Stimulated activated CD8-positive, alpha-beta memory T cell treated with anti-CD3 and anti-CD28 coated beads, Interleukin-15, amount 100 ng/mL, for 4 hours (primary cell): ENCODE results near the gene ARHGAP32.

ENCODE experiments used
- DNase-seq, 2 donors: peaks; one replicate each; pipeline ENCODE4 v3.0.0-alpha.2; 2020; ENCODE audit warnings: low read depth in 2 of 2

ARHGAP32 gene

DNA sequence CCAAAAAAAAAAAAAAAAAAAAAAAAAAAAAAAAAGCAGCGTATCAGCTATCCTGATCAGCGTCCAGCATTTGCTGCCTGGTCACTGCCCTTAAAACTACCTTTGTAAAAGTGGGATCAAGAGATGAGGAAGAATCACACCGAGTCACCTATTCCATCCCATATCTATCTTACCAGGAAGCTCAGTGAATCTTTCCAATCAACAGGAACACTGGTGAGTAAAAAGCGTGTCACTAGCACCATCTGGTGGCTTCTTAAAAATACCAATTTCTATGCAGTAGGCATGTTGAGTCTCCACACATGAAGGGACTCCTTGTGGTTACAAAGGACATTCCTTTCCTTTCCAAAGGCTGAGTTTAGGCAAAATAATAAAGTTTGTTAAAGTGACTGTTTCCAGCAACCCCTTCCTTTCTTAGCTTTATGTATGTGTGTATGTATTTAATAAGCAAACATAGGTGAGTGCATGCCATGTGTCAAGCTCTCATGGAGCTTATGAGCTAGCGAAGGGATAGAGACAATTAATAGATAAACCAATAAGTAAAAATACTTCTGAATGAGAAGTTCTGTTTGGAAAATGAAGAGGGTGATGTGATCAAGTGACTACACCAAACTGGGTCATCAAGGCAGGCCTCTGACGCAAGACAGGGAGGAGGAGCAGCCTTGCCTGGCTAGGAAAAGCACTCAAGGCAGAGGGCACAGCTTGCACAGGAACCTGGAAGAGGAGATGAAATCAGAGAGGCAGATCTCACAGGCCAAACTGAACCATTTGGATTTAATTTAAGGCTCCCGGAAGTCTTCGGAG, 235.5 kb downstream of the ARHGAP32 start:
- DNase-seq: no peak

DNA sequence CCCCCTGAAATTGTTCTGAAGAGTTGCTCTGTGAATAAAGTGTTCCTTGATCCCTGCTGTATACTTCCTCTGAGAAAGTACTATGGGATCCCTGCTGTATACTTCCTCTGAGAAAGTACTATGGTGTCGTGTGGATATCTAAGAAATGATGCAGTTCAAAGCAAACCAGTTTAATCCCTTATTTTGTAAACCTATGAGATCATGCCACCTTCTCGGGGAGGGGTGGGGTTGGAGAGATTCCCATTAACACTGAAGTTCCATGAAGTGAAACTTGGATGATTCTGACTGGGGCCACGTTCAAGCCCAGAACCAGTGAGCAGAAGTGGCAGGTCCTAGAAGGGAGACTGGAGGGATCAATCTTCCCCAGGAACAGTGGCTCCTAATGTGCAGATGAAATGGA, 236.5 kb downstream of the ARHGAP32 start:
- no peak for DNase-seq

DNA sequence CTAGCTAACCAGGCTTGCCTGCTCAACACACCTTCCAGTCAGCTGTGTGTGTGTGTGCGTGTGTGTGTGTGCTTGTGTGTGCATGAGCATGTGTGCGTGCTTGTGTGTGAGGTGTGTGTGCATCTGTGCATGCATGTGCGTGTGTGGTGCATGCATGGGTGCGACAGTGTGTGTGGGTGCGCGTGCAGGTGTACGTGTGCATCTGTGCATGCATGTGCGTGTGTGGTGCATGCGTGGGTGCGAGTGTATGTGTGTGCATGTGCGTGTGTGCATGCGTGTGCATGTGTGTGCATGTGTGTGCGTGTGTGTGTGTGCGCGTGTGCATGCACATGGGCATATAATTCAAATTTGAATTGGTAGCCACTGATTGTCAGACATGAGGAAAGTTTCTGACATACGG, 239.0 kb downstream of the ARHGAP32 start:
- DNase-seq: no peak

DNA sequence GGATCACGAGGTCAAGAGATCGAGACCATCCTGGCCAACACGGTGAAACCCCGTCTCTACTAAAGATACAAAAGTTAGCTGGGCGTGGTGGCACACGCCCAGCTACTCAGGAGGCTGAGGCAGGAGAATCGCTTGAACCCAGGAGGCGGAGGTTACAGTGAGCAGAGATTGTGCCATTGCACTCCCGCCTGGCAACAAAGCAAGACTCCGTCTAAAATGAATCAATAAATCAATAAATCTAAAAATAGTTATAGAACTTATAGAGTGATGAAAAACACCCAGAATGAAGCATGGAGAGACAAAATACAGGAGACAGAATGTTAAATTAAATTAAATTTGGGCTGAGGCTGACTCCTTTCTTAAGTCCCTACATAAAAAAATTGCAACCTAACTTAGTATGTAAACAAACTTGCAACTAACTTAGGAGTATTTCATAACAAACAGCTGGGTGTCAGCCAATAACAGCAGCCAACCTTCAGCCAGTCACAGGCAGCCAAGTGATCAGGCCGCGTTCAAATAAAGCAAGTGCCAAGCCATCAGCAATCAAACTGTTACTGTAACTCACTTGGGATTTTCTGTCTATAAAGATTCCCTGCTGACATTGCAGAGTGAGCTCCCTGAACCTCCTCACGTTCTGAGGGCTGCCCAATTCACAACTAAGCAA, 242.2 kb downstream of the ARHGAP32 start:
- DNase-seq: no peak

DNA sequence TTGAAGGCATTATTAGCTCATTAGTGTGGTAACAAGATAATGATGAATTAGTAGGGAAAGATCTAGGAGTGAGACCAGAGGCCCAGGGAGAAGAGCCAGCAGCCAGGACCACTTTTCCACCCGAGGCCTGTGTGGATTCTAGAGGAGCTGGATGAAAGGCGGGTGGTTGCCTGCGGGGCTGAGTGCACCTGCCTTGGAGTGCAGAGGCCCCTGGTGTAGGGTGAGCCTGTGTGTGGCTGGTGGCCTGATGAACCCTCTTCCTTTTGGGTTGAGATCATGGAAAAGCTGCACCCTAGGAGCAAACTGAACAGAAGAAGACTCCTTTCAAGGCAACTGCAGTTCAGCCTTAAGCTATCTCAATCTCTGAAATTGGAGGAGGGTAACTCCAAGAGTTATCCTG, 243.5 kb downstream of the ARHGAP32 start:
- DNase-seq: no peak

DNA sequence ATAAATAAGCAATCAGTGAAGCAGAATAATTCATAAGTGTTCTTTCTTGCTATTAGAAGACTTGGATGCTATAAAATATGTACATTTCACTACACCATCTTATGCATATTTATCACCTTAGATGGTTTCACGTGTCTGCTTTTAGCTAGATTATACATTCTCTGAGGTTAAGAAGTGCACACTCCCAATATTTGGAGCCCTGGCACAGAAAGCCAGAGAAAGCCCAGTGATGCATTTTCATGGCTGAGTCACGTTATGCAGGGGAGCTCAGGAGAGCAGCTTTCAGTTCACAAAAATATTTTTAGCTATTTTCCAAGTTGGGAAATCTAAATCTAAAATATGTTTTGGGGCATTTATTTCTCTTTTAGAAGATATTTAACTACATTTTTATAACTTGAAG, 244.4 kb downstream of the ARHGAP32 start:
- DNase-seq: no peak

DNA sequence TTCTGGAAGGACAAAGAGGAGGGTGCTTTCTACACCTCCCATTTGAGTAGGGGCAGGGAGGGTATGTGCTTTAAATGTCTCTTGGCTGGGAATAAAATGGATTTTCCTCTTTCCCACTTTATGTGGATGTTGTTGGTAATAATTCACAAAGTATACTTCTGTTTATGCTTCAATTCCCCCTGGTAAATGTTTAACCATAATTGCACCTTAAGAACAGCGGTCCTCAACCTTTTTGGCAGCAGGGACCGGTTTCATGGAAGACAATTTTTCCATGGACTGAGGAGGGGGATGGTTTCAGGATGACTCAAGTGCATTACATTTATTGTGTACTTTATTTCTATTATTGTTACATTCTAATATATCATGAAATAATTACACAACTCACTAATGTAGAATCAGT, 245.5 kb downstream of the ARHGAP32 start:
- DNase-seq: no peak

DNA sequence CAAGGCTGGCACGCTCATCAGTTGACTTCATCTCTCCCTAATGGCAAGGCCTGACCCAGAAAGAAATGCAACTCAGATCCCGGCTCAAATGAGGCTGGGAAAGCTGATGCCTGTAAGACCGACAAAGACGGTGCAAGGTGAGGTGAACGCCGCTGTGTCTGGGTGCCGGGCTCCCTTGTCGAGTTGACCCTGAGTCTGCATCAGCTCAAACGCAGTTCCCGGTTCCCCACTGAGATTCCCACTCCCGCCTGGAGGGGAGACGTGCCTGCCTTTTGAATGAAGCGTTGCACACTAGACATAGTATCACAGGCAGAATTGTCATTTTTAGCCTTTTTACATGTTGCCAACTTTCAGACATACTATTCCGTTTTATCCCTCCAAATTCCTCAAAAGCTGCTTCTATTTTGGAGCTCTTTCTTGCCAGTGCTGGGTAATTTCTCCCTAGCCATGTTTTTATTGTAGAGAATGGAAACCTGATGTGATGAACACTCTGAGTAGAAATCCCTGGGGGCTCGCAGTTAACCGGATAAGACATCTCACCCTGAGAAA, 248.6 kb downstream of the ARHGAP32 start:
- no peak for DNase-seq

DNA sequence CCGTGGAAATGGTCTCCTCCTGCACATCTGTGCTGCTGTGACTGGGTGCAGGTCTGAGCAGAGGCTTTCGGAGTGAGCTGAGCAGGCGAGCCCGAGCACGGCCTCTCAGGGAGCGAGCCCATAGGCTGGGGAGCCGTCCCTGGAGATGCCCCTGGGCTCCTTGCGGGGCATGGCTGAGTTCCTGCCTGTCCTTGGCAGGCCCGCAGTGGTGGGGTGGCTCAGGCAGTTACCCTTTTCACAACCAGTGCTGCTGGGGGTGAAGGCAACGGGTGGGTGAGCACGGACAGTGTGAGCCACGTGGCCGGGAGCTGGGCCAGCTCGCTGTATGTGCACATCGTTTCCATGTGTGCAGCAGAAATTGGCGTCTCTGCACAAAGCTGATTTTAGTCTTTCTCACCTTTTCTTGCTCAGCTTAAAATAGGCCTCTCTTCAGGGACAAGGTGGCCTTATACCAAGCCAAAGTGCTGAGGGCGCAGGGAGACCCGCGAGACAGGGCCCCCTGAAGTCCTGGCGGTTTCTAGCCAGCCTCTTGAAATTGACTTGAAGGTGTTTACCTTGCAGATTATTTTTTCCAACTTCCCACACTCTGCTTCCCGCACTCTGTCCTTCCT, 249.2 kb downstream of the ARHGAP32 start, which contains the start of gene TP53AIP1:
TSS of gene TP53AIP1 (minus strand) at position 55 of the 611 bp plus-strand sequence. CDS start 5,053 bp downstream, outside the sequence.
- no peak for DNase-seq

DNA sequence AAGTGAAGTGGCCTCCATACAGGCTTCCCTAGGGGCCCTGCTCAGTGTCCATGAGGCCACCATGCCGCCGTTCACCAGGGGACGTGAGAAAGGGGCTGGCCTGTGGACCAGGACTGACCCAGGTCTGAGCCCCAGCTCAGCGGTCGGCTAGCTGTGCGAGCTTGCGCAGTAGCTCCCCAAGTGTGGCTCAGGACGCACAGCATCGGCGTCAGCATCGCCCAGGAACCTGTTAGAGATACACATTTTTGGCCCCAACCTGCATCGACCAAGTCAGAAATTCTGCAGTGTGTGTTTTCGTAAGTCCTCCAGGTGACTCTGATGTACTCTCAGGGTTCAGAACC, 249.9 kb downstream of the ARHGAP32 start:
- no peak for DNase-seq

DNA sequence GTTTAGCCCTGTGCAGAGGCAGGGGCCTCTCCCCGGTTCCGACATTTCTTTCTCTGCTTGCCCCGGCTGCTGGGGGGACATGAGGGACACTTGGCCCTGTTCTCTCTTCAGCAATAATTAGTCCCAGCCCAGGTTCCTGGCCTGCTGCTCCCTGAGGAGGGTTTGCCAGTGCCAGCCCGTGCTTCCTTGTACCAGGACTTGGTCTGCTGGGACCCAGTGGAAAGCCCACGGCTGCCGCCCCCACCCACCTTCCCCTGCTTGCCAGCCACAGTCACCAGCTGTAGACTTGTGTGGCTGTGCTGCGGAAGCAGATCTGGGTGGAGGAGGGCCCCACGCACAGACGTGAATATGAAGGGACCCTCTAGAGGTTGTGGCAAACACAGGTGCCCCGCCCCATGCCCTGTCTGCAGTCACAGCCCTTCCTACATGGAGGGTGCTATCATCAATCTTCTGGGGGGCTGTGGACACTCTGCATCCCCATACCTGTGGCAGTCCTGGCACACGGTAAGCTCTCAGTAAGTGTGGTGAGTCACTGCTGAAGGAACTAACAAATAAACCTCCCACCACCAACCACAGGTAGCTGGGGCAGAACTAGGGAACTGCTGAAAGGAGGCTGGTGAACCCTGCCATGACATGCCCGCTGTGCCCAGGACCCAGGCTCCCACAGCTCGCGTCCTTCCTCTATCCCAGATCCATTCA, 250.4 kb downstream of the ARHGAP32 start:
- DNase-seq: no peak

DNA sequence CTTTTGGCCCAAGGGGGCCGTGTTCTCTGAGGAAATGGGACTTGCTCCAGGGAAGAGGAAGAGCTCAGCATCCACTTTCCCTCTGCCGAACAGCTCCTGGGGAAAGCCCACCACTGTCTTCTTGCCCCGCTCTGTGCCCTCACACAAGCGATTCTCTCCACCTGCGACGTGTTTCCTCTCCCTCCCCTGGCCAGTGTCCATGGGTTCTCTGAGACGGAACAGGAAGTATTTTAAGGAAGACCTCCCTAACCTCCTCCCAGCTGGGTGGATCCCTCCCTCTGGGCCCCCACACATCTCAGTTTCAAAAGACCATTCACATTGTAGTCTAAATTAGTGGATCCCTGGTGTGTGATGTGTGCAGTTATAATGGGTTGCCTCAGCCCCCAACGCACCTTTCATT, 251.0 kb downstream of the ARHGAP32 start:
- DNase-seq: no peak

DNA sequence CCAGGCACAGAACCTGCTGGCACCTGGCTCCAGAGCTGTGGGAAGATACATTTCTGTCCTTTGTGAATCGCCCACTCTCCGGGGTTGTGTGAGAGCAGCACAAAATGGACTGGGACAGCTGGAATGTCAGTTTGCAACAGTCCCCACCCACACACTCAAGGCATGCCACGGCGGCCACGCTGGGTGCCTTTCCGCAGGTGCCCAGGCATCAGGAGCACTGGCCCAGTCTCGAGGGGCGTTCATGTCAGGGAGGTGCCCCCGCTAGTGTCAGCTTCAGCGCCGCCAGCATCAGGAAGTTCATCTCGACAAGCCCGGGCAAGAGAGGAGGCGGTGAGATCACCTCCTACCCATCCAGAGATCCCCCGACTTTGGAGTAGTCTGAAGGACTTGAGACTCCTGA, 251.5 kb downstream of the ARHGAP32 start:
- DNase-seq: no peak

DNA sequence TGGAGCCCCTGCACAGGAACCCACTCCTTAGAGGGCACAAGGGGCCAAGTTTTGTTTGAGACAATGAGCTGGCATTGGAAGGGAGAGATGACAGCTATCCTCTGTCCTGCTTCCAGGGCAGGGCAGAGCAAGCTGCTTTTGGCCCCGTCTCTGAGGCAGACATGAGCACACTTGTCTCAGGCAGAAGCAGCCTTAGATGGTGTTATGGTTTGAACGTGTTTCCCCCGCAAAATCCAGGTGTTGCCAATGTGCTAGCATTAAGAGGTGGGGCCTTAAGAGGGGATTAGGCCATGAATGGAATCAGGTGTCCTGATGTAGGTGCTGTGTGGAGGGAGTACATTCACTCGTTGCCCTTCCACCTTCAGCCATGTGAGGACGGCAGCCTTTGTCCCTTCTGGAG, 252.0 kb downstream of the ARHGAP32 start:
- no peak for DNase-seq

DNA sequence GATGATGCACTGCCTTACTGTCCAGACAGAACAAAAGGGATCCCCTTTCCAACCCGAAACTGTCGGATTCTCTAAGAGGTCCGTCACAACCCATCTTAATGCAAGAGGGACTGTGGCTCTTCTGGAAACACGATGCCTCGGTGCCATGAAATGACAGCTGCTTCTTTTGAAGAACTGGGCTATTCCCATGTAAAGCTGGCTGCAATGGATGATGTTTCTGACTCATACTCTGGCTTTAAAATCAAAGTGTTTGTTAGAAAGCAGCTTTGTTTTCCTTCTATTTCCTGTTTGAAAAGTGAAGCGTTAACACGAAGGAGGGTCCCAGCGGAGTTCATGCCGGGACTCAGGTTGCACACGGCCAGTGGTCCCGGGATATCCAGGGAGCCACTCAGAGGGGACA, 252.5 kb downstream of the ARHGAP32 start:
- no peak for DNase-seq

DNA sequence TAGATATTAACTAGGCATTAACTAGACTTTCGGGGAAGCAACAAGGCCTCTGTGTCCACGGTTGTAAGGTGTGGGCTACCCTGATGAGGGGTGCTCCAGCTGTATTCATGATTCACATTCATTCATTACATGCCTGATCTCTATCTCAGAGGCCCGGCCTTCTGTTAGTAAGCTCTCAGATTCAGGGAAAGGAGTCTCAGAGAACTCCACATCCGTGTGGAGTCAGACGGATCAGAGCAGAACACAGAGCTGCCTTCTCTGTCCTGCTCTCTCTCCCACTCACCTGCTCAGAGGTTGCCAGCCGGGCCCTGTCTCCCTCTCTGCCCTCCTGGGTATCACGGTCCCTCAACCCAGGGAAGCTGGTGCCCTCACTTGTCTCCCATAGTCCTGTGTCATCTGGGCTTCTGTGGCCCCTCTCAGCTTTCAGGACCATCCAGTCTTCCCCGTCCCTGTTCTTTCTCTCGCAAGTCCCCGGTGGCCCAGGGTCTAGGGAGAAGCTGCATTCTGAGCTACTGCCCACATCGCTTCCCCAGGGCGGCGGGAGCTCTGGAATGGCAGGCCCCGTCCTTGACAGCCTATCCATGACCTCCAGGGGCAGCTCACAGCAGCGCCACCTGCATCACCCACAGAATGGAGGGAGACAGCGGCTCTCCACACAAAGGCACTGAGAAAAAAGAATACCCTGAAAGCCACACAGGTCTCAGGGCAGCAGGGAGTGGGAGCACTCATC, 253.8 kb downstream of the ARHGAP32 start:
- no peak for DNase-seq

DNA sequence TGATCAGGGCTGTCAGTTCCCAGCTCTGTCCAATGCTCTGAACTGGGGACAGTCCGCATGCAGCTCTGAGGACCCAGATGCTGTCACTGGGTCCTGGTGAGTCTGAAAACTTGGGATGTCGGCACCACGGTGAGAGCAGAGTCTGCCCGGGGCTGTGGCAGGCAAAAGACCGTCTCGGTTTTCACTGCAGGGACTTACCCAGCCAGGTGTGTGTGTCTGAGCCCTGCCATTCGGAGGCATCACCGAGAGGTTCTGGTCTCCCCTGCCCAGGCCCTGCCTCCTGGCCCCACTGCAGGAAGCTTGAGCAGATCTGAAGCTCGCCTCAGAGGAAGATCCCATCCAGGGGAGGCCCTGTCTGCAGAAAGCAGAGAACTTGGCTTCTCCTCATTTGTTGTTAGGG, 254.6 kb downstream of the ARHGAP32 start:
- no peak for DNase-seq

DNA sequence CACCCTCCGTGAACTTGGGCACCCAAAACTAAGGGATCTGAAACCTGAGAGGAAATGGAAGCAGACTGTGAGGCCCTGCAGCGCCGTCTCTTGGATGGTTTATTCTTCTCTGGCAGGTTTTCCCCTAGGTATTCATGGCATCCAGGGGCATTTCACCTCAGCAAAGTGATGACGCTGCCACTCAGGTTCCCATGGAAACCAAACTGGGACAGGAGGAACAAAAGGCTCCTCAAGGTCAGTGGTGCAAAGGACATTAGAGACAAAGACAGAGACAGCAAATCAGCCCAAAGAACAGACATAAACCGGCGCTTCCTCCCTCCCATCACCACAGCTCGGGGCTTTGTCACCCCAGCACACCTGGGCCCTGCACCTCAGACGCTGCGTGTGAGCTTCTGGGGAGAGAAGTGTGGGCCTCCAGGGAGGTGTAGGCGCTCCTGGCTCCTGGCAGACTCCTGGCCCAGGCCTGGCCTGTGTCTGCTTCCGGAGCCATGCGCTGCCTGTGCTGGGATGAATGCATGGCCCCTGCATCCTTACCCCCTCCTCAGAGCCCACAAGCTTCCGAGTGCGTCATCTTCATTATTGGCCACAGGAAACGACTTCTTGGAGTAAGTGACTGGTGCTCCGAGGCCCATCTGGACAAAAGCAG, 255.4 kb downstream of the ARHGAP32 start:
- no peak for DNase-seq

DNA sequence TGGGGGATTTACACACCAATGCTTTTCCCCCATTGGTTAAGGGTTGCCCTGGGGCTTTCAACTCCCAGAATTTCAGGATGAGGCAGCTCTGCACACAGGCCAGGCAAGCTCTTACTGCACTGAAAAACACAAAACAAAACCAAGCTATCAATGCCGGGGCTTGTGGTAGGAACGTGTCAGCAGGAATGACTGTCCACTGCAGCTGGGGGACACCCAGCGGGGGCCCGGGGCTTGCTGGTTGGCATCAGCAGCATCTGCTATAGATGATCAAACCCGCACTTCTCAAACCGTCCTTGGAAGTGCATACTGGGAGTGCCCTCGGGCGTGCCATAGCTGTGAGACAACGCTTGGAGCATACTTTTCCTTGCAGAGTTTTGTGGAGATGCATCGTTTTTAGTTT, 257.2 kb downstream of the ARHGAP32 start:
- no peak for DNase-seq

DNA sequence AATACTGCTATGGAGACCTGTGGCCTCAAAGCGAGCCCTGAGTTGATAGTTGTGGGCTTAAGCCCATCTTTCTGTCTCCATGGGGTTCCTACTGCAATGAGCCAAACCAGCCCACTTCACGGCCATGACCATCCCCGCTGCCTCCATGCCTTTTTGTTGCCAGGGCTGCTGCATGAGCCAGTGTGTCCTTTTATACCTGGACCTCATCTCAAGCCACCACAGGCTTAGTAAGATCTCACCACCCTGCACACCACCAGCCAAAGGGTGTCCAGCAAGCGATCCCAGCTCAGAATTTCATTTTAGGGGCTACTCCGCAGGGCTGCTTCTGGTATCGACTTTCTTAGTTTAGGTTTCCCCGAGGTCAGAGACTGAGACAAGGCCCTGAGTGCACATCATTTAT, 257.8 kb downstream of the ARHGAP32 start:
- DNase-seq: no peak
